ENCODE data around the gene ARHGAP25.

ARHGAP25 gene

GRCh38 chr2:68698567-68699377 lies 35.8 kb upstream of the ARHGAP25 start:
- DNase-seq (ENCODE audit: low spot score) (no peak), ATAC-seq (ENCODE audit: low read depth) (no peak)
- no peak overlapping the region for H3K27ac ChIP-seq (ENCODE audit: poor library complexity, severe bottlenecking)
- no peak overlapping the region for H3K4me3 ChIP-seq (ENCODE audit: severe bottlenecking)
- no peak for TF ChIP-seq CTCF (IDR thresholded peaks at IDR 0.05; ENCODE audit: poor library complexity, severe bottlenecking)
- no peaks in the 10 kb centered on the region for H3K36me3 ChIP-seq (ENCODE audit: low read depth)
- H3K9me3 ChIP-seq (ENCODE audit: severe bottlenecking): peaks cover 3% of the 10 kb centered on the region
- H3K27me3 ChIP-seq (ENCODE audit: insufficient read depth, poor library complexity, severe bottlenecking): peaks cover 4% of the 10 kb centered on the region
- no peaks in the 10 kb centered on the region for H3K4me1 ChIP-seq (ENCODE audit: insufficient read depth, poor library complexity, severe bottlenecking)

GRCh38 chr2:68700560-68700959 lies 34.1 kb upstream of the ARHGAP25 start:
- Histone ChIP-seq H3K27ac (ENCODE audit: poor library complexity, severe bottlenecking) (no peak overlapping the region), H3K4me1 (ENCODE audit: insufficient read depth, poor library complexity, severe bottlenecking) (no peaks in the 10 kb centered on the region), H3K9me3 (ENCODE audit: severe bottlenecking) (peaks cover 3% of the 10 kb centered on the region), H3K4me3 (ENCODE audit: severe bottlenecking) (no peak overlapping the region), H3K27me3 (ENCODE audit: insufficient read depth, poor library complexity, severe bottlenecking) (peaks cover 4% of the 10 kb centered on the region), H3K36me3 (ENCODE audit: low read depth) (no peaks in the 10 kb centered on the region)
- DNase-seq (ENCODE audit: low spot score) (no peak), ATAC-seq (ENCODE audit: low read depth) (no peak)
- TF ChIP-seq CTCF (IDR thresholded peaks at IDR 0.05; ENCODE audit: poor library complexity, severe bottlenecking): no peak

- H3K9me3 ChIP-seq (ENCODE audit: severe bottlenecking): peaks cover 3% of the 10 kb centered on the region
- no peak overlapping the region for H3K27ac ChIP-seq (ENCODE audit: poor library complexity, severe bottlenecking)
- no peak for TF ChIP-seq CTCF (IDR thresholded peaks at IDR 0.05; ENCODE audit: poor library complexity, severe bottlenecking)
- no peaks in the 10 kb centered on the region for H3K4me1 ChIP-seq (ENCODE audit: insufficient read depth, poor library complexity, severe bottlenecking)
- no peaks in the 10 kb centered on the region for H3K36me3 ChIP-seq (ENCODE audit: low read depth)
- ATAC-seq (ENCODE audit: low read depth): no peak
- no peak for DNase-seq (ENCODE audit: low spot score)
- no peak overlapping the region for H3K4me3 ChIP-seq (ENCODE audit: severe bottlenecking)
- peaks cover 3% of the 10 kb centered on the region for H3K27me3 ChIP-seq (ENCODE audit: insufficient read depth, poor library complexity, severe bottlenecking)
Measured at GRCh38 chr2:68706637-68707036, 28.0 kb upstream of the ARHGAP25 start.

GRCh38 chr2:68708629-68709028 lies 26.0 kb upstream of the ARHGAP25 start:
- no peaks in the 10 kb centered on the region for H3K27me3 ChIP-seq (ENCODE audit: insufficient read depth, poor library complexity, severe bottlenecking)
- no peaks in the 10 kb centered on the region for H3K36me3 ChIP-seq (ENCODE audit: low read depth)
- DNase-seq (ENCODE audit: low spot score): no peak
- no peak overlapping the region for H3K27ac ChIP-seq (ENCODE audit: poor library complexity, severe bottlenecking)
- H3K9me3 ChIP-seq (ENCODE audit: severe bottlenecking): no peaks in the 10 kb centered on the region
- H3K4me1 ChIP-seq (ENCODE audit: insufficient read depth, poor library complexity, severe bottlenecking): no peaks in the 10 kb centered on the region
- no peak for TF ChIP-seq CTCF (IDR thresholded peaks at IDR 0.05; ENCODE audit: poor library complexity, severe bottlenecking)
- no peak for ATAC-seq (ENCODE audit: low read depth)
- no peak overlapping the region for H3K4me3 ChIP-seq (ENCODE audit: severe bottlenecking)

GRCh38 chr2:68709421-68709911 lies 25.1 kb upstream of the ARHGAP25 start:
- peak; percentile 79 for ATAC-seq (ENCODE audit: low read depth)

More at GRCh38 chr2:68709421-68709911, 25.1 kb upstream of the ARHGAP25 start:
- H3K4me3 ChIP-seq (ENCODE audit: severe bottlenecking): no peak overlapping the region
- TF ChIP-seq CTCF (IDR thresholded peaks at IDR 0.05; ENCODE audit: poor library complexity, severe bottlenecking): peak; percentile 84
- H3K27ac ChIP-seq (ENCODE audit: poor library complexity, severe bottlenecking): no peak overlapping the region
- no peaks in the 10 kb centered on the region for H3K4me1 ChIP-seq (ENCODE audit: insufficient read depth, poor library complexity, severe bottlenecking)
- no peaks in the 10 kb centered on the region for H3K36me3 ChIP-seq (ENCODE audit: low read depth)
- H3K9me3 ChIP-seq (ENCODE audit: severe bottlenecking): no peaks in the 10 kb centered on the region
- no peaks in the 10 kb centered on the region for H3K27me3 ChIP-seq (ENCODE audit: insufficient read depth, poor library complexity, severe bottlenecking)
- DNase-seq (ENCODE audit: low spot score): no peak

Data from RWPE2 (cell line).